Lung (tissue), 12 donors: ENCODE measurements around the gene KLHL26. TPM values are rescaled to one million over a fixed set of nuclear protein-coding genes. Genes with fewer than 3 reads are reported as not detected.

ENCODE experiments used
- ATAC-seq: fragments of 200-7000 bp; cut with Tn5 transposase; one replicate; pipeline ENCODE4 v1.9.1; 2020; ENCODE audit warnings: moderate number of reproducible peaks; ENCODE audit not compliant: insufficient read depth, low FRiP score
- DNase-seq, 3 donors: peaks; one replicate each; pipeline ENCODE4 v3.0.0-alpha.2; 2013 to 2017
- H3K27ac ChIP-seq, 2 donors: one replicate each; pipeline ENCODE4 v1.5.1; 2013; ENCODE audit warnings: mild to moderate bottlenecking in 2 of 2, moderate library complexity in 2 of 2, control low read depth in 1 of 2, inconsistent platforms in 1 of 2, low read depth in 1 of 2, low read length in 1 of 2
- H3K27me3 ChIP-seq, 3 donors: one replicate each; pipeline ENCODE4 v1.5.1; 2013; ENCODE audit warnings: low read length in 2 of 3; ENCODE audit not compliant: control insufficient read depth in 3 of 3, insufficient read depth in 3 of 3
- H3K36me3 ChIP-seq, 4 donors: one replicate each; pipeline ENCODE4 v1.5.1; 2013; ENCODE audit warnings: low read length in 4 of 4, mild to moderate bottlenecking in 1 of 4, moderate library complexity in 1 of 4; ENCODE audit not compliant: control insufficient read depth in 4 of 4, insufficient read depth in 4 of 4
- H3K4me1 ChIP-seq, 5 donors: one replicate each; pipeline ENCODE4 v1.5.1; 2013; ENCODE audit warnings: low read length in 5 of 5, mild to moderate bottlenecking in 2 of 5, moderate library complexity in 1 of 5; ENCODE audit not compliant: control insufficient read depth in 5 of 5, insufficient read depth in 5 of 5
- H3K4me3 ChIP-seq: one replicate; pipeline ENCODE4 v1.5.1; 2013; ENCODE audit warnings: mild to moderate bottlenecking, control low read depth, moderate library complexity
- H3K9ac ChIP-seq, 2 donors: one replicate each; pipeline ENCODE4 v1.5.1; 2013; ENCODE audit warnings: low read length in 2 of 2, control low read depth in 1 of 2; ENCODE audit not compliant: insufficient read depth in 1 of 2
- H3K9me3 ChIP-seq, 4 donors: one replicate each; pipeline ENCODE4 v1.5.1; 2013; ENCODE audit warnings: low read length in 3 of 4, mild to moderate bottlenecking in 1 of 4, moderate library complexity in 1 of 4; ENCODE audit not compliant: control insufficient read depth in 4 of 4, insufficient read depth in 3 of 4
- WGBS, 2 donors: extraction: QIAGEN DNeasy Blood & Tissue Kit; methylation state at CpG; one replicate each; pipeline ENCODE4 v1.1.7; 2013; 5-methylcytosine and 5-hydroxymethylcytosine counted together
- polyA plus RNA-seq, 2 donors: library from polyadenylated mRNA; stranded (reverse); fragments of 200-250 nt; gene quantifications; one replicate each; pipeline ENCODE4 v1.2.1, GENCODE V29; 2013
- total RNA-seq, 2 donors: library from RNA; depleted of rRNA in 1 of 2; stranded (reverse); fragments of >200 nt in 1 of 2; gene quantifications; one replicate each; pipeline ENCODE4 v1.2.1, GENCODE V29; 2014 to 2021
- TF ChIP-seq, protein P1 (sequence below): IDR thresholded peaks from 2 replicates; pipeline ENCODE4 v1.5.1; 2012; ENCODE audit warnings: mild to moderate bottlenecking; ENCODE audit errors: control extremely low read depth, extremely low read depth
- donor health status: control.
- donor health status: control.
- donor health status: Bipolar disorder and iron deficiency.
- donor health status: healthy.
- donor health status: DM: yes; HTN: yes; CAD: no.

Gene KLHL26
- total and polyA plus RNA-seq, 4 donors, result 4.1 to 18.0 (median 8.4) TPM

DNA sequence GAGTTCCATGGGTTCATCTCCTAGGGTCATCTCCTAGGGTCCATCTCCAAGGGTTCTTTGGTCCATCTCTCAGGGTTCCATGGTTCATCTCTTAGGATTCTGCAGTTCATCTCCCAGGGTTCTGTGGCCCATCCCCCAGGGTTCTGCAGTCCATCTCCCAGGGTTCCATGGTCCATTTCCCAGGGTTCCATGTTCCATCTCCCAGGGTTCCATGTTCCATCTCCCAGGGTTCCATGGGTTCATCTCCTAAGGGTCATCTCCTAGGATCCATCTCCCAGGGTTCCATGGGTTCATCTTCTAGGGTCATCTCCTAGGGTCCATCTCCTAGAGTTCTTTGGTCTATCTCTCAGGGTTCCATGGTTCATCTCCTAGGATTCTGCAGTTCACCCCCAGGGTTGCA, 19.3 kb upstream of the KLHL26 start:
- no peak overlapping the region for H3K9ac ChIP-seq
- H3K9me3 ChIP-seq, result peaks cover 0 to 2% (median 0%) of the 10 kb centered on the region in 4 donors
- ATAC-seq (no peak), DNase-seq (no peak)
- H3K4me3 ChIP-seq, result no peak overlapping the region
- H3K4me1 ChIP-seq, result peaks cover 0 to 9% (median 4%) of the 10 kb centered on the region in 5 donors
- TF ChIP-seq, protein P1, sequence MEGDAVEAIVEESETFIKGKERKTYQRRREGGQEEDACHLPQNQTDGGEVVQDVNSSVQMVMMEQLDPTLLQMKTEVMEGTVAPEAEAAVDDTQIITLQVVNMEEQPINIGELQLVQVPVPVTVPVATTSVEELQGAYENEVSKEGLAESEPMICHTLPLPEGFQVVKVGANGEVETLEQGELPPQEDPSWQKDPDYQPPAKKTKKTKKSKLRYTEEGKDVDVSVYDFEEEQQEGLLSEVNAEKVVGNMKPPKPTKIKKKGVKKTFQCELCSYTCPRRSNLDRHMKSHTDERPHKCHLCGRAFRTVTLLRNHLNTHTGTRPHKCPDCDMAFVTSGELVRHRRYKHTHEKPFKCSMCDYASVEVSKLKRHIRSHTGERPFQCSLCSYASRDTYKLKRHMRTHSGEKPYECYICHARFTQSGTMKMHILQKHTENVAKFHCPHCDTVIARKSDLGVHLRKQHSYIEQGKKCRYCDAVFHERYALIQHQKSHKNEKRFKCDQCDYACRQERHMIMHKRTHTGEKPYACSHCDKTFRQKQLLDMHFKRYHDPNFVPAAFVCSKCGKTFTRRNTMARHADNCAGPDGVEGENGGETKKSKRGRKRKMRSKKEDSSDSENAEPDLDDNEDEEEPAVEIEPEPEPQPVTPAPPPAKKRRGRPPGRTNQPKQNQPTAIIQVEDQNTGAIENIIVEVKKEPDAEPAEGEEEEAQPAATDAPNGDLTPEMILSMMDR, result no peak
- peaks cover 0 to 21% (median 16%) of the 10 kb centered on the region in 3 donors for H3K27me3 ChIP-seq
- no peaks in the 10 kb centered on the region for H3K36me3 ChIP-seq
- no peak overlapping the region for H3K27ac ChIP-seq

DNA sequence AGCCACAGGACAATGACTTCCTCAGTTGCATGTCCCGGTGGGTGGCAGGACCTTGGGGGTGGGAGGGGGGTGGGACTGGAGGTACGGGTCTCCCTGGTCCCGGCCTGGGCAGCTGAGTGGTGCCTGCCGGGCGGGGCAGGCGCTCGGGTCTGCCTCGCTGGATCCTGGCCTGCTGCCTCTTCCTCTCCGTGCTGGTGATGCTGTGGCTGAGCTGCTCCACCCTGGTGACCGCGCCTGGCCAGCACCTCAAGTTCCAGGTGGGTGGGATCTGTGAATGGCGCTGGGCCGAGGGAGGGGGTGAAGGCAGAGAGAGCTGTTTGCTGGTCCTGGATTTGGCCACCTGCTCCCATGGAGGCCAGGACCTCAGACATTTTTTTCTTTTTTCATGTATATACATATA, 18.6 kb upstream of the KLHL26 start:
- DNase-seq (no peak), ATAC-seq (no peak)
- peaks cover 0 to 2% (median 0%) of the 10 kb centered on the region in 4 donors for H3K9me3 ChIP-seq
- TF ChIP-seq, protein P1, result no peak
- H3K36me3 ChIP-seq, result no peaks in the 10 kb centered on the region
- peaks cover 0 to 17% (median 15%) of the 10 kb centered on the region in 3 donors for H3K27me3 ChIP-seq
- H3K9ac ChIP-seq, result no peak overlapping the region
- H3K4me1 ChIP-seq, result peaks cover 0 to 2% (median 0%) of the 10 kb centered on the region in 5 donors
- H3K4me3 ChIP-seq, result no peak overlapping the region
- WGBS, 2 donors, result 94 to 96% methylated on average over 13 of the region's 13 CpGs
- H3K27ac ChIP-seq, result no peak overlapping the region

DNA sequence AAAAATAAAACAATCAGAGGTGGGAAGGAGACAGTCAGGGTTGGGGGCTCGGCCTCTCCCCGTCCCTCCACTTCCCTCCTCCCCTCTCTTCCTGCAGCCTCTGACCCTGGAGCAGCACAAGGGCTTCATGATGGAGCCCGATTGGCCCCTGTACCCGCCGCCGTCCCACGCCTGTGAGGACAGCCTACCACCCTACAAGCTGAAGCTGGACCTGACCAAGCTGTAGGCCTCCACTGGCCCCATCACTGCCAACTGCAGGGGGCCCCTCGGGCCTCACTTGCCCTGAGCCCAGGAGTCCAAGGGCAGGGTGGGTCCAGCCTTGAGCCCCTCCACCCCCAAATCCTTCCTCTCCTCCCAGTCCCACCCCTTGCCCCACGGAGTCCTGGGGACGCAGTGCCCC, 16.5 kb upstream of the KLHL26 start:
- H3K27ac ChIP-seq, result no peak overlapping the region
- no peak overlapping the region for H3K9ac ChIP-seq
- ATAC-seq, result no peak
- no peaks in the 10 kb centered on the region for H3K4me1 ChIP-seq
- TF ChIP-seq, protein P1, result no peak
- H3K36me3 ChIP-seq, result no peaks in the 10 kb centered on the region
- no peak overlapping the region for H3K4me3 ChIP-seq
- H3K27me3 ChIP-seq, result peaks cover 0 to 4% (median under 1%) of the 10 kb centered on the region in 3 donors
- peaks cover 0 to 2% (median 0%) of the 10 kb centered on the region in 4 donors for H3K9me3 ChIP-seq
- WGBS, 2 donors, result 83 to 84% methylated on average over 10 of the region's 10 CpGs
- no peak for DNase-seq

DNA sequence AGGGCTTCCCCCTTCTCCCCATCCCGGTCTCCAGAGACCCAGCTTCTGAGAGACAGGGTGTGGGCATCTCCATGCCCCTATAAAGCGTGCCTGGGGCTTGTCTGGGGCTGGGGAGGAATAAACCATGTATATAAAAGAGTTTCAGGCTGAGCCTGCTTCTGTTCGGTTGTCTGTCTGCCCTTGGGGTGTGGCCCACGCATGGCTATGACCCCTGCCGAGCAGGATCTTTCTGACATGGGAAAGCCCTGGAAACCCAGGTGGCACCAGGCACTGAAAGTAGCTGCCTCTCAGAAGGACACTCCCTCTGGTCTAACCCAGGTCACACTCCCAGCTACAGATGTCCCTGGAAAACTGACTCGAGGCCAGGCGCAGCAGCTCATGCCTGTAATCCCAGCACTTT, 15.9 kb upstream of the KLHL26 start:
- Histone ChIP-seq H3K27me3 (peaks cover 0 to 2% (median 0%) of the 10 kb centered on the region in 3 donors), H3K36me3 (no peaks in the 10 kb centered on the region), H3K27ac (no peak overlapping the region), H3K4me3 (no peak overlapping the region), H3K9me3 (peaks cover 0 to 2% (median 0%) of the 10 kb centered on the region in 4 donors), H3K4me1 (no peaks in the 10 kb centered on the region), H3K9ac (no peak overlapping the region)
- no peak for ATAC-seq
- TF ChIP-seq, protein P1, result no peak
- DNase-seq, result no peak
- WGBS, 2 donors, result 90 to 93% methylated on average over 7 of the region's 7 CpGs
